ENCODE data around the gene GNG8. TPM values are rescaled to one million over a fixed set of nuclear protein-coding genes. Genes with fewer than 3 reads are reported as not detected.
A peak's percentile ranks its signal among the peaks of the same experiment; 100 is the strongest.

GNG8 gene
- total RNA-seq, 4 donors from 2014 or later, result not detected

DNA sequence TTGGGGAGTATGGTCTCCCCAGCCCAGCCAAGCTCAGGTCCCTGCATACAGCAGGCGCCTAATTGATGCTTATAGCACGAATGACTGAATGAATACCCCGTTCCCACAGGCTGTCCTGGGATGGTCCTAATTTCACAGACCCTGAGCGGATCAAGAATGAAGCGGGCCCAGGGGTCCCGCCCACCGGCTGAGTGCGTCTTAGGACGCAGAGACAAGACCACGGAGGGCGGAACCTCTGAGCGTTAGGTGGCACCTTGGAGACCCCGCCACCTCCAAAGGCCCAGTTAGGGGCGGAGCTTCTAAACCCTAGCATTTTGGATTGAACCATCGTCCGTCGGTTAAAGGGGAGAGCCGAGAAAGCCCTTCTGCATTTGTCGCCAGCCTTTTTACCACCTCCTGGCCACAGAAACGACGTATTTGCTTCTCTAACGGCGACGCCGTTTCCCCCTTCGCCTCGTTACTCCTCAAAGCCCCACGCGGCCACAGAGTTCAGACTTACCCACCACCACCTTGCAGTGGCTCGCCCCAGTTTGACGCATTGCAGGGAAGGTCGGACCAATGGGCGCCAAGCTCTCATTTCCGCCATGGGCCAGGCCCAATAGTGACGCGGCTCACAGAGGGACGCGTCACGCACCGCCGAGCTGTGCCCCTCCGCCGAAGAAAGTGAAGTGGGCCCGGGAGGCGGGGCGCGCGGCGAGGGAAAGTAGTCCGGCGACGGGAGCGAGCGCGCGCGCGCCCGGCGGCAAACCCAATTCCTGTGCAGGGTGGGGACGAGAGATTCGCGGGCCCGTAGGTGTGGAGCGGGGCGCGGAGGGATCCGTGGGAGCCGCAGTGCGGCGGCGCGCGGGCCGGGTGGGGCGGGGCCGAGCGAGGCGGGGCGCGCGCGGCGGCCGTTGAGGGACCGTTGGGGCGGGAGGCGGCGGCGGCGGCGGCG is 35.4 kb downstream of the GNG8 start:
- H3K27ac ChIP-seq, result peak overlapping the region; percentile 97 to 100 (median 98)
- TF ChIP-seq CTCF (IDR thresholded peaks at IDR 0.05), result peak in 2 of 5 experiments; percentile 9 to 14
- TF ChIP-seq EP300 (IDR thresholded peaks at IDR 0.05; ENCODE audit: low read depth), result no peak
- peak; percentile 32 to 70 (median 65) for TF ChIP-seq POLR2AphosphoS5 (IDR thresholded peaks at IDR 0.05)
- peak; percentile 84 for TF ChIP-seq POLR2A (IDR thresholded peaks at IDR 0.05)
- in situ Hi-C loops (cut with MboI; ENCODE audit: low pct_ligation_motif_present in 1 of 4, low pct_unique_long_range_greater_than_20kb in 1 of 4, low sequenced_read_pairs in 3 of 4), result no loop called here
- peaks cover 19 to 42% (median 29%) of the 10 kb centered on the region in 4 donors for H3K4me1 ChIP-seq
- intact Hi-C loops (cut with DNase I; ENCODE audit: low total_unique reads), result loop anchor here (5.0 kb wide), 2 partner anchors 62 to 147 kb away; partner anchors contain the start of genes DACT3, FKRP and STRN4
- peak; percentile 98 for DNase-seq
- peak overlapping the region; percentile 71 to 100 (median 100) for H3K4me3 ChIP-seq
- no peaks in the 10 kb centered on the region for H3K36me3 ChIP-seq
- 0 to 1% methylated on average over 5 to 87 of the region's 93 CpGs for WGBS, 2 donors (ENCODE audit: low coverage in 1 of 2)
- no peaks in the 10 kb centered on the region for H3K27me3 ChIP-seq
- H3K9me3 ChIP-seq, result no peaks in the 10 kb centered on the region

DNA sequence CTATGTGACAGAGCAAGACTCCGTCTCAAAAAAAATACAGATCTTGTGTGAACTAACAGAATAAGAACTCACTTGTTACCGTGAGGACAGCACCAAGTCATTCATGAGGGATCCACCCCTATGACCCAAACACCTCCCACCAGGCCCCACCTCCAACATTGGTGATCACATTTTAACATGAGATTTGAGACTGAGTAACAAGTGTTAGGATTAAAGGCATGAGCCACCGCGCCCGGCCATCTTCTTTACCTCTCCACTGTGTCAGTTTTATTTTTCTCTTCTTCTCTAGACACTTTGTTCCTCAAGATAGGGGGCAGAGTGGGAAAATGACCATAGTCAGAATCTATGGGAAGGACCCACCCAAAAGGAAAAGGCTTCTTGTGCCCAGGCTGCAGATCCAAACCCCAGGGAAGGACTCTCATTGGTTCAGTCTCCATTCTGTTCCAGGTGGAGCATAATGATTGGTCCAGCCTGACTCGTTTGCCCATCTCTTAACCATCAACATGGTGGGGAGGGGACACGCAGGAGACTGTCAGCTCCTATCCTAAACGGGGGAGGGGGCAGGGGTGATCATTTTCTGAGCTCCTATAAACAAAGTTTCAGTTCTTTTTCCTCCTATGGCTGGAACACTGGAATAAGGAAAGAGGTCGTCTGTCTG is 36.2 kb downstream of the GNG8 start:
- no peak for DNase-seq
- peaks cover 12 to 34% (median 26%) of the 10 kb centered on the region in 4 donors for H3K4me1 ChIP-seq
- intact Hi-C loops (cut with DNase I; ENCODE audit: low total_unique reads) (loop anchor here (5.0 kb wide), 2 partner anchors 62 to 147 kb away; partner anchors contain the start of genes DACT3, FKRP and STRN4), in situ Hi-C loops (cut with MboI; ENCODE audit: low pct_ligation_motif_present in 1 of 4, low pct_unique_long_range_greater_than_20kb in 1 of 4, low sequenced_read_pairs in 3 of 4) (no loop called here)
- WGBS, 2 donors (ENCODE audit: low coverage in 1 of 2), result 61 to 80% methylated on average over 1 to 9 of the region's 9 CpGs
- peak overlapping the region; percentile 71 to 100 (median 100) for H3K4me3 ChIP-seq
- no peaks in the 10 kb centered on the region for H3K36me3 ChIP-seq
- H3K9me3 ChIP-seq, result no peaks in the 10 kb centered on the region
- no peaks in the 10 kb centered on the region for H3K27me3 ChIP-seq
- TF ChIP-seq EP300 (IDR thresholded peaks at IDR 0.05; ENCODE audit: low read depth) (no peak), CTCF (IDR thresholded peaks at IDR 0.05) (no peak), POLR2A (IDR thresholded peaks at IDR 0.05) (no peak), POLR2AphosphoS5 (IDR thresholded peaks at IDR 0.05) (no peak)
- H3K27ac ChIP-seq, result peak overlapping the region; percentile 97 to 100 (median 98)

DNA sequence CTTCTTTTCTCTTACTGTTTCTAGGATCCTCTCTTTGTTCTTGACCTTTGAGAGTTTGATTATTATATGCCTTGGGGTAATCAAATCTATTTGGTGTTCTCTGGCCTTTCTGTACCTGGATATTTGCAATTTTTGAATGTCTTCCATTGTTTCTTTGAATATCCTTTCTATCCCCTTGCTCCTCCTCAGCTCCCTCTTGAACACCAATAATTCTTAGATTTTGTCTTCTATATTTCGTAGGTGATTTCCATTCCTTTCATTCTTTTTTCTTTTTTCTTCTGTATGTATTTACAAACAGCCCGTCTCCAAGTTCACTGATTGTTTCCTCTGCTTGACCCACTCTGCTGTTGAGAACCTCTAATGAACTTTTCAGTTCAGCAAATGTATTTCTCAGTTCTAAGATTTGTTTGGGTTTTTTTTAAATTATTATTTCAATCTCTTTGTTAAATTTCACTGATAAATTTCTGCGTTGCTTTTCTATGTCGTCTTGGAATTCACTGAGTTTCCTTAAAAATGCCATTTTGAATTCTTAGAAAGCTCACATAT is 37.6 kb downstream of the GNG8 start:
- Histone ChIP-seq H3K27ac (no peak overlapping the region), H3K4me1 (peaks cover 6 to 20% (median 16%) of the 10 kb centered on the region in 4 donors), H3K36me3 (no peaks in the 10 kb centered on the region), H3K27me3 (no peaks in the 10 kb centered on the region), H3K4me3 (no peak overlapping the region), H3K9me3 (no peaks in the 10 kb centered on the region)
- in situ Hi-C loops (cut with MboI; ENCODE audit: low pct_ligation_motif_present in 1 of 4, low pct_unique_long_range_greater_than_20kb in 1 of 4, low sequenced_read_pairs in 3 of 4) (no loop called here), intact Hi-C loops (cut with DNase I; ENCODE audit: low total_unique reads) (no loop called here)
- 95 to 100% methylated on average over 4 of the region's 4 CpGs for WGBS, 2 donors (ENCODE audit: low coverage in 1 of 2)
- DNase-seq, result no peak
- no peak for TF ChIP-seq CTCF (IDR thresholded peaks at IDR 0.05)
- no peak for TF ChIP-seq POLR2A (IDR thresholded peaks at IDR 0.05)
- TF ChIP-seq EP300 (IDR thresholded peaks at IDR 0.05; ENCODE audit: low read depth), result no peak
- no peak for TF ChIP-seq POLR2AphosphoS5 (IDR thresholded peaks at IDR 0.05)

DNA sequence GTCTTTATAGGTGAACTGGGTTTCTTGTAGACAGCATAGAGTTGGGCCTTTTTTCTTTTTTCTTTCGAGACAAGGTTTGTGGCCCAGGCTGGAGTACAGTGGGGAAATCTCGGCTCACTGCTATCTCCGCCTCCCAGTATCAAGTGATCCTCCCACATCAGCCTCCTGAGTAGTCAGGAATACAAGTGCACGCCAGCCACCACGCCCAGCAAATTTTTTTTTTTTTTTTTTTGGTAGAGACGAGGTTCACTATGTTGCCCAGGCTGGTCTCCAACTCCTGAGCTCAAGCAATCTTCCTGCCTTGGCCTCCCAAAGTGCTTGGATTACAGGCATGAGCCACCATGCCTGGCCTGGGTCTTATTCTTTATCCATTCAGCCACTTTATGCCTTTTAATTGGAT is 40.0 kb downstream of the GNG8 start:
- intact Hi-C loops (cut with DNase I; ENCODE audit: low total_unique reads), result no loop called here
- Histone ChIP-seq H3K27ac (no peak overlapping the region), H3K27me3 (no peaks in the 10 kb centered on the region), H3K4me1 (peaks cover 0 to 5% (median 2%) of the 10 kb centered on the region in 4 donors), H3K9me3 (no peaks in the 10 kb centered on the region), H3K4me3 (no peak overlapping the region), H3K36me3 (no peaks in the 10 kb centered on the region)
- no peak for TF ChIP-seq POLR2AphosphoS5 (IDR thresholded peaks at IDR 0.05)
- TF ChIP-seq EP300 (IDR thresholded peaks at IDR 0.05; ENCODE audit: low read depth), result no peak
- TF ChIP-seq POLR2A (IDR thresholded peaks at IDR 0.05), result no peak
- TF ChIP-seq CTCF (IDR thresholded peaks at IDR 0.05), result no peak
- in situ Hi-C loops (cut with MboI; ENCODE audit: low pct_ligation_motif_present in 1 of 4, low pct_unique_long_range_greater_than_20kb in 1 of 4, low sequenced_read_pairs in 3 of 4), result no loop called here
- 63 to 100% methylated on average over 1 to 6 of the region's 6 CpGs for WGBS, 2 donors (ENCODE audit: low coverage in 1 of 2)
- no peak for DNase-seq
